Measurements from ENCODE around the gene RNF187. TPM values are rescaled to one million over a fixed set of nuclear protein-coding genes. Genes with fewer than 3 reads are reported as not detected.

The RNF187 gene
- 61.4 and 64.3 TPM in 2 replicates for total RNA-seq

GRCh38 chr1:228487336-228488124 is at the start of gene RNF187:
Gene RNF187, plus strand, starts transcription at chr1:228487382.

Other genes starting within 250 kb of the RNF187 start
- 13.9 and 15.6 TPM in 2 replicates for gene TRIM11, start 80.5 kb upstream of the RNF187 start, total RNA-seq
- gene TRIM17, start 70.5 kb upstream of the RNF187 start, total RNA-seq = 0.09 and 0.14 TPM in 2 replicates
- gene RHOU, start 248.1 kb downstream of the RNF187 start, total RNA-seq = 11.9 and 14.8 TPM in 2 replicates

All from smooth muscle cell of bladder (primary cell).